Neural progenitor cell (in vitro differentiated cells): Measurements from ENCODE around the gene AKAP6. TPM values are rescaled to one million over a fixed set of nuclear protein-coding genes. Genes with fewer than 3 reads are reported as not detected.

Experiments used
- DNase-seq: peaks from one replicate; pipeline ENCODE4 v3.0.0-alpha.2; 2016; ENCODE audit warnings: low spot score
- H2AFZ ChIP-seq: fragments of 200-600 bp; sonication (generic); replicated peaks from 2 replicates; pipeline ENCODE4 v1.6.1; 2016; ENCODE audit warnings: antibody characterized with exemption
- H3F3A ChIP-seq: fragments of 200-600 bp; sonication (generic); 2 replicates; pipeline ENCODE4 v1.6.1; 2016; ENCODE audit warnings: antibody characterized with exemption, low read depth
- H3K27ac ChIP-seq: fragments of 200-600 bp; sonication (generic); 2 replicates; pipeline ENCODE4 v1.5.1; 2016; ENCODE audit warnings: mild to moderate bottlenecking
- H3K27me3 ChIP-seq: fragments of 200-600 bp; sonication (generic); 2 replicates; pipeline ENCODE4 v1.6.1; 2016; ENCODE audit warnings: mild to moderate bottlenecking, moderate library complexity
- H3K36me3 ChIP-seq: fragments of 200-600 bp; sonication (generic); 2 replicates; pipeline ENCODE4 v1.5.1; 2016
- H3K4me1 ChIP-seq: fragments of 200-600 bp; sonication (generic); 2 replicates; pipeline ENCODE4 v1.6.1; 2016; ENCODE audit warnings: mixed run types
- H3K4me2 ChIP-seq: fragments of 200-600 bp; sonication (generic); 2 replicates; pipeline ENCODE4 v1.6.1; 2016
- H3K4me3 ChIP-seq: fragments of 200-600 bp; sonication (generic); 2 replicates; pipeline ENCODE4 v1.5.1; 2016
- H3K79me2 ChIP-seq: fragments of 200-600 bp; sonication (generic); 2 replicates; pipeline ENCODE4 v1.6.1; 2016; ENCODE audit warnings: low read depth
- H3K9ac ChIP-seq: fragments of 200-600 bp; sonication (generic); 2 replicates; pipeline ENCODE4 v1.6.1; 2016
- H3K9me3 ChIP-seq: fragments of 200-600 bp; sonication (generic); 2 replicates; pipeline ENCODE4 v1.5.1; 2016; ENCODE audit warnings: low read depth
- H4K20me1 ChIP-seq: fragments of 200-600 bp; sonication (generic); 2 replicates; pipeline ENCODE4 v1.6.1; 2016; ENCODE audit warnings: low read depth
- H3K27ac Mint-ChIP-seq: 3 replicates; pipeline ENCODE4 v1.8.0; 2021; ENCODE audit warnings: mixed read lengths
- H3K27me3 Mint-ChIP-seq: 2 replicates; pipeline ENCODE4 v1.8.0; 2022; ENCODE audit warnings: low read depth, mild to moderate bottlenecking, inconsistent platforms, moderate library complexity, mixed read lengths; ENCODE audit not compliant: insufficient read depth
- H3K36me3 Mint-ChIP-seq: 3 replicates; pipeline ENCODE4 v1.8.0; 2021; ENCODE audit warnings: mixed read lengths
- H3K4me1 Mint-ChIP-seq: 3 replicates; pipeline ENCODE4 v1.8.0; 2021; ENCODE audit warnings: mixed read lengths
- H3K4me3 Mint-ChIP-seq: 3 replicates; pipeline ENCODE4 v1.8.0; 2021; ENCODE audit warnings: mild to moderate bottlenecking, moderate library complexity, mixed read lengths
- H3K9me3 Mint-ChIP-seq: 3 replicates; pipeline ENCODE4 v1.8.0; 2020; ENCODE audit warnings: mixed read lengths
- CTCF ChIP-seq: fragments of 200-600 bp; sonication (generic); IDR thresholded peaks from 2 replicates; pipeline ENCODE4 v1.5.1; 2017; ENCODE audit warnings: antibody characterized with exemption, mild to moderate bottlenecking
- EZH2 ChIP-seq: fragments of 200-600 bp; sonication (generic); IDR thresholded peaks from 2 replicates; pipeline ENCODE4 v1.6.1; 2017; ENCODE audit warnings: antibody characterized with exemption, mild to moderate bottlenecking, moderate library complexity
- EZH2phosphoT487 ChIP-seq: fragments of 200-600 bp; sonication (generic); IDR thresholded peaks from 2 replicates; pipeline ENCODE4 v1.6.1; 2017; ENCODE audit warnings: antibody characterized with exemption
- total RNA-seq: library from RNA; depleted of rRNA; stranded (reverse); fragments of >200 nt; gene quantifications from 2 replicates; pipeline ENCODE4 v1.2.3, GENCODE V29; 2015; ENCODE audit warnings: low replicate concordance

AKAP6 gene
- total RNA-seq, 1 donor from 2014 or later, result 3.7 TPM

GRCh38 chr14:32394038-32394437 is 64.9 kb downstream of the AKAP6 start:
- Histone ChIP-seq H3K27ac (no peak overlapping the region), H3K79me2 (no peaks in the 10 kb centered on the region), H3K9ac (no peak overlapping the region), H3K4me3 (no peak overlapping the region), H3K4me1 (no peaks in the 10 kb centered on the region), H2AFZ (no peak overlapping the region), H3K9me3 (no peaks in the 10 kb centered on the region), H3K27me3 (no peaks in the 10 kb centered on the region), H3F3A (no peaks in the 10 kb centered on the region), H3K36me3 (no peaks in the 10 kb centered on the region), H3K4me2 (no peak overlapping the region), H4K20me1 (no peaks in the 10 kb centered on the region)
- Mint-ChIP-seq H3K4me1 (peaks cover 10% of the 10 kb centered on the region), H3K27me3 (peaks cover 5% of the 10 kb centered on the region), H3K4me3 (no peak overlapping the region), H3K27ac (no peak overlapping the region), H3K9me3 (peaks cover 20% of the 10 kb centered on the region), H3K36me3 (no peaks in the 10 kb centered on the region)
- DNase-seq, result no peak
- TF ChIP-seq CTCF (no peak), EZH2 (no peak), EZH2phosphoT487 (no peak)

- TF ChIP-seq CTCF (no peak), EZH2 (no peak), EZH2phosphoT487 (no peak)
- H3K79me2 ChIP-seq, result no peaks in the 10 kb centered on the region
- no peaks in the 10 kb centered on the region for H3K9me3 Mint-ChIP-seq
- H3K27ac Mint-ChIP-seq, result no peak overlapping the region
- H3K9me3 ChIP-seq, result no peaks in the 10 kb centered on the region
- no peak overlapping the region for H3K4me3 ChIP-seq
- H3K36me3 Mint-ChIP-seq, result no peaks in the 10 kb centered on the region
- H3K4me1 Mint-ChIP-seq, result peaks cover 20% of the 10 kb centered on the region
- no peak for DNase-seq
- no peak overlapping the region for H3K4me2 ChIP-seq
- H3F3A ChIP-seq, result no peaks in the 10 kb centered on the region
- no peak overlapping the region for H2AFZ ChIP-seq
- no peaks in the 10 kb centered on the region for H3K27me3 ChIP-seq
- H3K36me3 ChIP-seq, result no peaks in the 10 kb centered on the region
- no peaks in the 10 kb centered on the region for H4K20me1 ChIP-seq
- no peak overlapping the region for H3K4me3 Mint-ChIP-seq
- no peak overlapping the region for H3K9ac ChIP-seq
- peaks cover 3% of the 10 kb centered on the region for H3K27me3 Mint-ChIP-seq
- no peaks in the 10 kb centered on the region for H3K4me1 ChIP-seq
- no peak overlapping the region for H3K27ac ChIP-seq
These were observed 67.8 kb downstream of the AKAP6 start for GRCh38 chr14:32396885-32397284.

- Histone ChIP-seq H3K79me2 (no peaks in the 10 kb centered on the region), H3K4me1 (no peaks in the 10 kb centered on the region), H3K27ac (no peak overlapping the region), H4K20me1 (no peaks in the 10 kb centered on the region), H3K9ac (no peak overlapping the region), H3K4me2 (no peak overlapping the region), H3K4me3 (no peak overlapping the region), H3F3A (no peaks in the 10 kb centered on the region), H3K27me3 (no peaks in the 10 kb centered on the region), H3K9me3 (no peaks in the 10 kb centered on the region), H3K36me3 (no peaks in the 10 kb centered on the region), H2AFZ (no peak overlapping the region)
- peaks cover 3% of the 10 kb centered on the region for H3K27me3 Mint-ChIP-seq
- TF ChIP-seq CTCF (no peak), EZH2phosphoT487 (no peak), EZH2 (no peak)
- no peaks in the 10 kb centered on the region for H3K9me3 Mint-ChIP-seq
- no peak for DNase-seq
- H3K4me1 Mint-ChIP-seq, result peaks cover 24% of the 10 kb centered on the region
- no peaks in the 10 kb centered on the region for H3K36me3 Mint-ChIP-seq
- H3K4me3 Mint-ChIP-seq, result no peak overlapping the region
- no peak overlapping the region for H3K27ac Mint-ChIP-seq
These were observed 69.0 kb downstream of the AKAP6 start for GRCh38 chr14:32397861-32398640.
